ENCODE data around the gene PIM1.

GRCh38 chr6:37200085-37200484 is 30.1 kb downstream of the PIM1 start:
- no peak for TF ChIP-seq PAX5 (IDR thresholded peaks at IDR 0.05; ENCODE audit: insufficient read depth, low read length, severe bottlenecking)
- TF ChIP-seq POLR2A (IDR thresholded peaks at IDR 0.05; ENCODE audit: low read depth, low read length), result no peak
- no peak for TF ChIP-seq POLR2AphosphoS5 (IDR thresholded peaks at IDR 0.05; ENCODE audit: low read depth, low read length)
- no peak for TF ChIP-seq TAF1 (IDR thresholded peaks at IDR 0.05; ENCODE audit: low read depth, low read length)
